Effector CD8-positive, alpha-beta T cell (primary cell): ENCODE measurements around the gene SLC1A1.

Source experiments
- DNase-seq: peaks from one replicate; lab custom pipeline; 2025; lab: John Stamatoyannopoulos, UW

The SLC1A1 gene

DNA sequence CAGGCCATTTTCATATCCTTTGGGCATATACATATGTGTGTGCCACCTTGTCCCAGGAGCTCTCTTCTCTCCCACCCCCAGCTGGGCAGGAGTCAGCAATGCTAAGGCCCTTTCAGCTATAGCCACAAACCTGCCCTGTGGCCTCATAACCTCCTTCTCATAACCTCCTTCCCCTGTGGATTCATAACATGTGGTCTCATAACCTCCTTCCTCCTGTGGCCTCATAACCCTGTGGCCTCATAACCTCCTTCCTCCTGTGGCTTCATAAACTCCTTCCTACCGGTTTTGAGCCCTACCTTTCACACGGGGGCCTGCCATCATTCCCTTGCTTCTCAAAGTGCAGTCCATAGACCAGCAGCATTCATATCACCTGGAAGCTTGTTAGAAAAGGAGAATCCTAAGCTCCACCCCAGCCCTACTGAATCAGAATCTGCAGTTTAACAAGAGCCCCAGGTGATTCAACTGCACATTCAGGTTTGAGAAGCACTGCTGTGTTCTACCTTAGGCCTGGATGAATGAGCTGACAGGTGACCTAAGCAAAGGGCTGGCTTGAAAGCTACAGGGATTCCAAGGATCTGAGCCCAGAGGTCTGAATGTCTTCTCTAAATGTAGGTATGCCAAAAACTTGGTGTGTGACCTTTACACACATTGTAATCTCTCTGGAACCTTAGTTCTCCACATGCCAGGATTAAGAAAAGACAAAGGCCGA is 129.9 kb downstream of the SLC1A1 start:
- no peak for DNase-seq

DNA sequence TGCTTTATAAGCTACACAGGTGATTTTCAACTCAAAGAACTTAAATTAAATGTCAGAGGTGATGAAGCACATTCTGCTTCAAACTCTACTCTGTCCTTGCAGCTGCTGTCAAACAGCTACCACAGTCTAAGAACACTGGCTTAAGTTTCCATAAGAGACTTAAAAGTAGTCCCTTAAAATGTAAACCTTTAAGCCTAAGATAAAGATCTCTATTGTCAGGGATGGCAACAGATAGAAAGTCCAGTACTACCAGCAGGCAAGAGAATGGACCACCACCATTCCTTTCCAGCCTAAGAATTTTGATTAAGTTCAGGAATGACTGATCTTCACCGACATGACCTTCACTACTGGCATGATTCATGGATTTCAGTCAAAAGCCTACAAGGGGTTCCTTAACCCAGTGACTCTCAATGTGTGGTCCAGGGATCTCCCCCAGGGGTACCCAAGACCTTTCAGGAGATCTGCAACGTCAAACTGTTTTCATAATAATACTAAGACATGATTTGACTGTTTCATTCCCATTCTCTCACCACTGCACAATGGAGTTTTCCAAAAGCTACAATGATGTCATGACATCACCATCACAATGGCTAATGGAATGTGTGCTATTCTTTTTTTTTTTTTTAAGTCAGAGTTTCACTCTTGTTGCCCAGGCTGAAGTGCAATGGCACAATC is 130.8 kb downstream of the SLC1A1 start:
- DNase-seq, result no peak

DNA sequence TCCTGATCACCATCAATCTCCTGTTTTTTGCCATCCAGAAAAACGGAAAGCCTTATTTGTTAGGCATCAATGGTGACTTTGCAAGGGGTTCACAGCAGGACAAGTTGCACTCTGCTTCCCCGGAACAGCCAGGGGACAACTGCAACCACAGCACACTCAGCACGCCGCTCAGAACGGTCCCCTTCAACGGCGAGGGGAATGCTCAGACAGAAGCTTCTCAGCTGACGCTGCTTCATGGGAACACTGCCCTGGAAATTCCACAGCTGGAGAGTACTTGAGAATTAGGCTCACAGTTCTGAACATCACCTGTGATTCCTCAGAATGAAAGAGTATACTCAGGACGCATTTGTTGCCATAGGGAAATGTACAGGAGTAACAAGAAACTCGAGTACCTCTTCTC is 131.7 kb downstream of the SLC1A1 start:
- DNase-seq, result no peak

DNA sequence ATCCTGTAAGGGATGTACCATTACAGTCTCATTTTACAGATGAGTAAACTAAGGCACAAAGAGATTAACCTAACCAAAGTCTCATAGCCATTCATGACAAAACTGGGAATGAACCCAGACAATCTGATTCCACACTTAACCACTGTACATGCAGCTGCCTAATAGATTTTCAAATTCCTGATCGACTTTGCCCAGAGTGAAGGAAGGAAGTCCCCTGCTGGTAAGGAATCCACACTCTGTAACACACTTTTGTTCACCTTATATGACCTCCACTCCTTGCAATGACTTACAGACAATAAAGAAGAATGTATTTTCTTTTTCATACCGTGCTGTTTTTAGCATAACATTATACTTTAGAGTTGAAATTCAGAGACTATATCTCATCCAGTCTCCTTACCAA is 140.6 kb downstream of the SLC1A1 start:
- DNase-seq, result no peak
